GM23338 (cell line): ENCODE measurements around the gene EML2. TPM values are rescaled to one million over a fixed set of nuclear protein-coding genes. Genes with fewer than 3 reads are reported as not detected.

Experiments
- ATAC-seq: fragments of 200-7000 bp; cut with Tn5 transposase; 3 replicates; pipeline ENCODE4 v1.9.1; 2020
- DNase-seq: peaks from one replicate; pipeline ENCODE4 v3.0.0-alpha.2; 2015; ENCODE audit warnings: low spot score
- H2AFZ ChIP-seq: fragments of 200-600 bp; sonication (generic); 2 replicates; pipeline ENCODE4 v1.8.0; 2016; ENCODE audit warnings: antibody characterized with exemption, mild to moderate bottlenecking, moderate library complexity
- H3F3A ChIP-seq: fragments of 200-600 bp; sonication (generic); replicated peaks from 2 replicates; pipeline ENCODE4 v1.8.0; 2017; ENCODE audit warnings: antibody characterized with exemption, mixed run types, low read depth
- H3K27ac ChIP-seq: fragments of 200-600 bp; sonication (generic); 2 replicates; pipeline ENCODE4 v1.6.1; 2016; ENCODE audit warnings: low read depth
- H3K27me3 ChIP-seq: fragments of 200-600 bp; sonication (generic); 2 replicates; pipeline ENCODE4 v1.8.0; 2016; ENCODE audit warnings: mild to moderate bottlenecking, mixed run types, moderate library complexity; ENCODE audit not compliant: insufficient read depth
- H3K36me3 ChIP-seq: fragments of 200-600 bp; sonication (generic); 2 replicates; pipeline ENCODE4 v1.8.0; 2016; ENCODE audit warnings: mild to moderate bottlenecking; ENCODE audit not compliant: insufficient read depth
- H3K4me1 ChIP-seq: fragments of 200-600 bp; sonication (generic); 2 replicates; pipeline ENCODE4 v1.8.0; 2016; ENCODE audit warnings: mild to moderate bottlenecking, moderate library complexity; ENCODE audit not compliant: insufficient read depth
- H3K4me2 ChIP-seq: fragments of 200-600 bp; sonication (generic); 2 replicates; pipeline ENCODE4 v1.7.1; 2017; ENCODE audit warnings: mixed run types
- H3K4me3 ChIP-seq: fragments of 200-600 bp; sonication (generic); 2 replicates; pipeline ENCODE4 v1.6.1; 2016; ENCODE audit warnings: mixed run types
- H3K79me2 ChIP-seq: fragments of 200-600 bp; sonication (generic); replicated peaks from 2 replicates; pipeline ENCODE4 v1.8.0; 2017; ENCODE audit warnings: mild to moderate bottlenecking; ENCODE audit not compliant: insufficient read depth
- H3K9me2 ChIP-seq: fragments of 200-600 bp; sonication (generic); 2 replicates; pipeline ENCODE4 v1.8.0; 2017; ENCODE audit not compliant: insufficient read depth
- H4K20me1 ChIP-seq: fragments of 200-600 bp; sonication (generic); replicated peaks from 2 replicates; pipeline ENCODE4 v1.8.0; 2017; ENCODE audit warnings: mild to moderate bottlenecking; ENCODE audit not compliant: insufficient read depth
- H3K27ac Mint-ChIP-seq: 2 replicates; pipeline ENCODE4 v1.8.0; 2020; ENCODE audit warnings: inconsistent platforms, mild to moderate bottlenecking, moderate library complexity, mixed read lengths
- H3K27me3 Mint-ChIP-seq: 3 replicates; pipeline ENCODE4 v1.8.0; 2022; ENCODE audit warnings: low read depth, mild to moderate bottlenecking, moderate library complexity, mixed read lengths, inconsistent platforms; ENCODE audit not compliant: insufficient read depth, poor library complexity
- H3K36me3 Mint-ChIP-seq: 3 replicates; pipeline ENCODE4 v1.8.0; 2021; ENCODE audit warnings: low read depth, mild to moderate bottlenecking, inconsistent platforms, moderate library complexity, mixed read lengths
- H3K4me1 Mint-ChIP-seq: 3 replicates; pipeline ENCODE4 v1.8.0; 2020; ENCODE audit warnings: mild to moderate bottlenecking, inconsistent platforms, mixed read lengths
- H3K4me3 Mint-ChIP-seq: 3 replicates; pipeline ENCODE4 v1.8.0; 2021; ENCODE audit warnings: moderate library complexity, mild to moderate bottlenecking, inconsistent platforms, mixed read lengths
- H3K9me3 Mint-ChIP-seq: 3 replicates; pipeline ENCODE4 v1.8.0; 2020; ENCODE audit warnings: moderate library complexity, mild to moderate bottlenecking, inconsistent platforms, mixed read lengths
- CREB1 ChIP-seq: fragments of 250-450 bp; sonication (Bioruptor Pico); IDR thresholded peaks from 2 replicates; pipeline ENCODE4 v1.5.0; 2020; ENCODE audit warnings: low read depth, mild to moderate bottlenecking, moderate library complexity
- CTCF ChIP-seq, 2 experiments: fragments of 200-600 bp in 1 of 2; sonication (generic) in 1 of 2; conservative IDR thresholded peaks; 2 replicates each; pipeline versions ENCODE4 v1.5.1 to v1.6.1; 2016 to 2017; ENCODE audit warnings: antibody characterized with exemption in 2 of 2, low read depth in 2 of 2, mild to moderate bottlenecking in 2 of 2, moderate library complexity in 1 of 2
- EZH2 ChIP-seq: fragments of 200-600 bp; sonication (generic); IDR thresholded peaks from one replicate; pipeline ENCODE4 v1.8.0; 2017; ENCODE audit warnings: antibody characterized with exemption, mild to moderate bottlenecking, low read depth; ENCODE audit not compliant: unreplicated experiment
- EZH2phosphoT487 ChIP-seq: fragments of 200-600 bp; sonication (generic); IDR thresholded peaks from one replicate; pipeline ENCODE4 v1.8.1; 2018; ENCODE audit warnings: antibody characterized with exemption; ENCODE audit not compliant: unreplicated experiment
- JUNB ChIP-seq: IDR thresholded peaks from one replicate; pipeline ENCODE4 v1.6.1; 2016; ENCODE audit warnings: antibody characterized with exemption; ENCODE audit not compliant: unreplicated experiment
- NANOG ChIP-seq: IDR thresholded peaks from 2 replicates; pipeline ENCODE4 v1.6.1; 2016; ENCODE audit warnings: antibody characterized with exemption, borderline replicate concordance
- POLR2AphosphoS5 ChIP-seq: IDR thresholded peaks from 2 replicates; pipeline ENCODE4 v1.6.1; 2016; ENCODE audit warnings: antibody characterized with exemption, low read depth
- REST ChIP-seq: IDR thresholded peaks from one replicate; pipeline ENCODE4 v1.6.1; 2018; ENCODE audit warnings: antibody characterized with exemption; ENCODE audit not compliant: unreplicated experiment
- ZNF114 ChIP-seq: fragments of 250-450 bp; sonication (Bioruptor Pico); IDR thresholded peaks from 2 replicates; pipeline ENCODE4 v1.5.0; 2020; ENCODE audit warnings: mild to moderate bottlenecking, moderate library complexity
- ZNF331 ChIP-seq: fragments of 250-450 bp; sonication (Bioruptor Pico); IDR thresholded peaks from 2 replicates; pipeline ENCODE4 v1.5.0; 2020; ENCODE audit warnings: low read depth, mild to moderate bottlenecking, moderate library complexity
- ZNF462 ChIP-seq: fragments of 250-450 bp; sonication (Bioruptor Pico); IDR thresholded peaks from 2 replicates; pipeline ENCODE4 v1.5.0; 2020; ENCODE audit warnings: mild to moderate bottlenecking, moderate library complexity
- polyA plus RNA-seq: library from polyadenylated mRNA; unstranded; fragments of >200 nt; fragmentation: Nextera tagmentation; extraction: Ambion mirVana; gene quantifications from 2 replicates; pipeline ENCODE4 v1.2.1, GENCODE V29; 2016
- total RNA-seq: library from RNA; depleted of rRNA; stranded (reverse); fragments of >200 nt; shearing (Covaris generic); gene quantifications from 2 replicates; pipeline ENCODE4 v1.2.3, GENCODE V29; 2014
- TF ChIP-seq, protein P1 (sequence below): IDR thresholded peaks from 2 replicates; pipeline ENCODE4 v1.6.1; 2016; ENCODE audit warnings: antibody characterized with exemption

Gene EML2
- total and polyA plus RNA-seq, 2 experiments from 2014 or later, result 7.1 to 33.9 TPM

DNA sequence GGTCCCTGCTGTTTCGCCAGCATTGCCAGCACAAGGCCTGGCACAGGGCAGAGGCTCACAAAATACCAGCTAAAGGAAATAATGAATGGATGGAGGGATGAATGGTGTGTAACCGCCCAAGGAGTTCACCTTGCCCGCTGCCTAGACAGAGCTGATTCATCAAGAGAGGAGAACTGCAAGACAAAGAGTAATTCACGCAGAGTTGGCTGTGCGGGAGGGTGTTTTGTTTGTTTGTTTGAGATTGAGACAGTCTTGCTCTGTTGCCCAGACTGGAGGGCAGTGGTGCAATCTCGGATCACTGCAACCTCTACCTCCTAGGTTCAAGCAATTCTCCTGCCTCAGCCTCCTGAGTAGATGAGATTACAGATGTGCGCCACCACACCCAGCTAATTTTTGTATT is 57.6 kb downstream of the EML2 start:
- Mint-ChIP-seq H3K27ac (no peak overlapping the region), H3K27me3 (peaks cover 12% of the 10 kb centered on the region), H3K4me3 (no peak overlapping the region), H3K9me3 (no peaks in the 10 kb centered on the region; the same call in 2 of the 3 replicates), H3K4me1 (peaks cover 25% of the 10 kb centered on the region), H3K36me3 (peaks cover 9% of the 10 kb centered on the region; the same call in 1 of the 3 replicates)
- Histone ChIP-seq H3K27me3 (no peaks in the 10 kb centered on the region), H4K20me1 (no peaks in the 10 kb centered on the region), H3K27ac (no peak overlapping the region), H2AFZ (no peak overlapping the region), H3K4me2 (no peak overlapping the region), H3K36me3 (no peaks in the 10 kb centered on the region), H3K4me3 (no peak overlapping the region), H3K79me2 (peaks cover 24% of the 10 kb centered on the region), H3K9me2 (no peaks in the 10 kb centered on the region), H3F3A (peaks cover 11% of the 10 kb centered on the region; the same call in 1 of the 2 replicates), H3K4me1 (peaks cover 18% of the 10 kb centered on the region)
- no peak for DNase-seq
- TF ChIP-seq EZH2 (no peak), ZNF462 (CRISPR knock-in tag) (no peak), JUNB (no peak), CREB1 (CRISPR knock-in tag) (no peak), ZNF331 (no peak), NANOG (no peak), CTCF (conservative IDR thresholded peaks at IDR 0.05; ENCODE audit: low read depth in 2 of 2) (no peak), EZH2phosphoT487 (no peak), POLR2AphosphoS5 (no peak), ZNF114 (CRISPR knock-in tag) (no peak), REST (no peak)
- TF ChIP-seq, protein P1, sequence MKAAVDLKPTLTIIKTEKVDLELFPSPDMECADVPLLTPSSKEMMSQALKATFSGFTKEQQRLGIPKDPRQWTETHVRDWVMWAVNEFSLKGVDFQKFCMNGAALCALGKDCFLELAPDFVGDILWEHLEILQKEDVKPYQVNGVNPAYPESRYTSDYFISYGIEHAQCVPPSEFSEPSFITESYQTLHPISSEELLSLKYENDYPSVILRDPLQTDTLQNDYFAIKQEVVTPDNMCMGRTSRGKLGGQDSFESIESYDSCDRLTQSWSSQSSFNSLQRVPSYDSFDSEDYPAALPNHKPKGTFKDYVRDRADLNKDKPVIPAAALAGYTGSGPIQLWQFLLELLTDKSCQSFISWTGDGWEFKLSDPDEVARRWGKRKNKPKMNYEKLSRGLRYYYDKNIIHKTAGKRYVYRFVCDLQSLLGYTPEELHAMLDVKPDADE, result no peak
- no peak for ATAC-seq
